ENCODE measurements around the gene ALX3.

Gene ALX3

GRCh38 chr1:110070671-110071242, at the start of gene ALX3:
TSS of gene ALX3 (minus strand) at chr1:110070672. CDS start at chr1:110070612, 60 bp downstream.
- TF ChIP-seq JUND (IDR thresholded peaks at IDR 0.05; ENCODE audit: low read depth): no peak
- no peak for DNase-seq (ENCODE audit: low read depth in 1 of 2, low spot score in 1 of 2)
- in situ Hi-C loops (cut with HindIII; ENCODE audit: low pct_unique_long_range_greater_than_20kb, low sequenced_read_pairs): no loop called here

GRCh38 chr1:110119843-110120242, 49.4 kb upstream of the ALX3 start:
- no peak for TF ChIP-seq JUND (IDR thresholded peaks at IDR 0.05; ENCODE audit: low read depth)
- DNase-seq (ENCODE audit: low read depth in 1 of 2, low spot score in 1 of 2): peak in 1 of 2 experiments; percentile 45
- in situ Hi-C loops (cut with HindIII; ENCODE audit: low pct_unique_long_range_greater_than_20kb, low sequenced_read_pairs): no loop called here

GRCh38 chr1:110118636-110119396, 48.3 kb upstream of the ALX3 start:
- DNase-seq (ENCODE audit: low read depth in 1 of 2, low spot score in 1 of 2): peak in 1 of 2 experiments; percentile 15
- in situ Hi-C loops (cut with HindIII; ENCODE audit: low pct_unique_long_range_greater_than_20kb, low sequenced_read_pairs): no loop called here
- no peak for TF ChIP-seq JUND (IDR thresholded peaks at IDR 0.05; ENCODE audit: low read depth)

GRCh38 chr1:110114784-110115183, 44.3 kb upstream of the ALX3 start:
- TF ChIP-seq JUND (IDR thresholded peaks at IDR 0.05; ENCODE audit: low read depth): no peak
- no peak for DNase-seq (ENCODE audit: low read depth in 1 of 2, low spot score in 1 of 2)
- in situ Hi-C loops (cut with HindIII; ENCODE audit: low pct_unique_long_range_greater_than_20kb, low sequenced_read_pairs): no loop called here

- in situ Hi-C loops (cut with HindIII; ENCODE audit: low pct_unique_long_range_greater_than_20kb, low sequenced_read_pairs): no loop called here
- no peak for TF ChIP-seq JUND (IDR thresholded peaks at IDR 0.05; ENCODE audit: low read depth)
- no peak for DNase-seq (ENCODE audit: low read depth in 1 of 2, low spot score in 1 of 2)
Measured at GRCh38 chr1:110114173-110114572, 43.7 kb upstream of the ALX3 start.

GRCh38 chr1:110113551-110113950, 43.1 kb upstream of the ALX3 start:
- no peak for TF ChIP-seq JUND (IDR thresholded peaks at IDR 0.05; ENCODE audit: low read depth)
- DNase-seq (ENCODE audit: low read depth in 1 of 2, low spot score in 1 of 2): no peak
- in situ Hi-C loops (cut with HindIII; ENCODE audit: low pct_unique_long_range_greater_than_20kb, low sequenced_read_pairs): no loop called here

- in situ Hi-C loops (cut with HindIII; ENCODE audit: low pct_unique_long_range_greater_than_20kb, low sequenced_read_pairs): no loop called here
- DNase-seq (ENCODE audit: low read depth in 1 of 2, low spot score in 1 of 2): no peak
- TF ChIP-seq JUND (IDR thresholded peaks at IDR 0.05; ENCODE audit: low read depth): no peak
Measured at GRCh38 chr1:110112656-110113055, 42.2 kb upstream of the ALX3 start.

GRCh38 chr1:110112143-110112542, 41.7 kb upstream of the ALX3 start, which contains the start of gene UBL4B:
TSS of gene UBL4B (plus strand) at chr1:110112443. CDS start at chr1:110112535, 92 bp downstream.
- TF ChIP-seq JUND (IDR thresholded peaks at IDR 0.05; ENCODE audit: low read depth): no peak
- DNase-seq (ENCODE audit: low read depth in 1 of 2, low spot score in 1 of 2): no peak
- in situ Hi-C loops (cut with HindIII; ENCODE audit: low pct_unique_long_range_greater_than_20kb, low sequenced_read_pairs): no loop called here

GRCh38 chr1:110111081-110111480, 40.6 kb upstream of the ALX3 start:
- no peak for TF ChIP-seq JUND (IDR thresholded peaks at IDR 0.05; ENCODE audit: low read depth)
- in situ Hi-C loops (cut with HindIII; ENCODE audit: low pct_unique_long_range_greater_than_20kb, low sequenced_read_pairs): no loop called here
- DNase-seq (ENCODE audit: low read depth in 1 of 2, low spot score in 1 of 2): no peak

GRCh38 chr1:110107867-110108469, 37.5 kb upstream of the ALX3 start:
- TF ChIP-seq JUND (IDR thresholded peaks at IDR 0.05; ENCODE audit: low read depth): no peak
- in situ Hi-C loops (cut with HindIII; ENCODE audit: low pct_unique_long_range_greater_than_20kb, low sequenced_read_pairs): no loop called here
- DNase-seq (ENCODE audit: low read depth in 1 of 2, low spot score in 1 of 2): no peak

- DNase-seq (ENCODE audit: low read depth in 1 of 2, low spot score in 1 of 2): peak; percentile 65 to 69
Measured at GRCh38 chr1:110106013-110106941, 35.8 kb upstream of the ALX3 start.

GRCh38 chr1:110102081-110102480, 31.6 kb upstream of the ALX3 start:
- no peak for TF ChIP-seq JUND (IDR thresholded peaks at IDR 0.05; ENCODE audit: low read depth)
- in situ Hi-C loops (cut with HindIII; ENCODE audit: low pct_unique_long_range_greater_than_20kb, low sequenced_read_pairs): no loop called here
- no peak for DNase-seq (ENCODE audit: low read depth in 1 of 2, low spot score in 1 of 2)

More at GRCh38 chr1:110106013-110106941, 35.8 kb upstream of the ALX3 start:
- in situ Hi-C loops (cut with HindIII; ENCODE audit: low pct_unique_long_range_greater_than_20kb, low sequenced_read_pairs): no loop called here
- no peak for TF ChIP-seq JUND (IDR thresholded peaks at IDR 0.05; ENCODE audit: low read depth)
